ENCODE data around the gene SYNJ2.

SYNJ2 gene

DNA sequence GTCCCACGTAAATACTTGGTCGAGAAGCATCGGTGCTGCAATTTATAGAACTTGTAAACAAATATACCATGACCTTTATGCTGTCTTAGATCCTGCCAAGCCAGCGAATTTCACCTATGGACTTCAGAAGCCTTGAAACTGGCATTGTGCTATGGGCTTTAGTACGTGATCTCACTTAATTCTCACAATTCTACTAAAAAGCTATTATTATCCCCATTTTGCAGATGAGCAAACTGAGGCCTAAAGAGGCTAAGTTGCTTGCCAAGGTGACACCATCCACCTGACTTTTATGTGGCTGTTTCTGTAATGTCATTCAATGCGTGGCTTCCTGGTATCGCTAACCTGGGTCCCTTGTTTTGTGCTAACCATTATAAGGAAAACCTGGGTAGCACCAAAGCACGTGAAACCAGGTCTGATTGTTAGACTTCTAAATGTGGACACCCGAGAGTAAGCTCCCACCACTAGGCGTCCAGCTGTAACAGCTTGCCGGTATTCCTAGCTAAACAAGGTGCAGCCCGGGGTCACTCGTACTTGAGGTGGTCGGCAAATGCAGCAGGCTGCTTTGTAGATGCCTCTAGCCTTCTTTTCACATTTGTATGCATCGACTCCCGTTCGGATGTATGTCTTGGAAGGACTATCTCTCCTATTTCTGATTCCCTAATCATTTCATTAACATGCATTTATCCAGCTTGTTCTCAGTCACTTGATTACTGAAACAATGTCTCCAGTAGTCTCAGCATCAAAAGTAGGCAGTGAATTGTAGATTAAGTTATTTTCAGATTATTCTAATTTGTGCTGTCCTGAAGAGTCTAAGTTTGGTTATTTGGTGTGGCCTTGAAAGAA, 1.1 kb downstream of the SYNJ2 start:
- peak; percentile 46 for DNase-seq

GRCh38 chr6:157983406-157984119, 1.9 kb downstream of the SYNJ2 start:
- no peak for DNase-seq

GRCh38 chr6:157984128-157984527, 2.5 kb downstream of the SYNJ2 start:
- DNase-seq: no peak

- DNase-seq: no peak
These were observed 3.1 kb downstream of the SYNJ2 start for GRCh38 chr6:157984686-157985225.

DNA sequence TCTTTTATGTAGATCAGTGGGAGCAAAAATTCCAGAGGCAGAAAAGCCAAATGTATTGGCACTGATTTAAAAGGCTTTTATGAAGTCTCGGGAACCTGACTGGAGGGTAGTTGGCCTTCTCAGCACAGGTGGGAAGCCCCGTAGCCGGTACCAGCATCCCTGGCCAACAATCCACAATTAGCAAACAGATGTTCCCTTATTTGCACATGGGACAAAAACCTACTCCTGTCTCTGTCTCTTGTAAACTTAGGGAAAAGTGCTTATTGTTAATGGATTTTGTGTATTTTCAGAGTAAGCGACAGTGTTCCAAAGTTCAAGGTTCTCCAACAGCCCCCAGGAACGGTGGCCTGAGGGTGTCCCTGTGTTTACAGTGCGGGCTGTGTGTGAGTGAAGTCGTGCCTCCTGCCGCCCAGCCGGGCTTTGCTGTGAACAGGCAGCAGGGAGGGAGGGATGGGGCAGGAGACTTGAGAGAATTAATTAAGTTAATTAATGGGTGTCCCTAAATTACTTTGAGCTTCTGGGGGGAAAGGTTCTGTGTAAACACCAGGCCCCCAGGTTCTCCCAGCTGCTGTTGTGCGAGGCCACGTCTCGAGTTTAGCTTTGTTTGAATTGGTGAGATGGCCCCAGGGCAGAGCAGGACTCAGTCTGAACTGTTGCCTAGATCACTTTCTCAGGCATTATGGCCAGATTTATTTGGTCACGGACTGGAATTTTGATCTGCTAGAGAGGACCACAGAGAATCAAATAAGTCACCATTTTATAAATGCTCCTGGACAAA, 3.9 kb downstream of the SYNJ2 start:
- DNase-seq: no peak

DNA sequence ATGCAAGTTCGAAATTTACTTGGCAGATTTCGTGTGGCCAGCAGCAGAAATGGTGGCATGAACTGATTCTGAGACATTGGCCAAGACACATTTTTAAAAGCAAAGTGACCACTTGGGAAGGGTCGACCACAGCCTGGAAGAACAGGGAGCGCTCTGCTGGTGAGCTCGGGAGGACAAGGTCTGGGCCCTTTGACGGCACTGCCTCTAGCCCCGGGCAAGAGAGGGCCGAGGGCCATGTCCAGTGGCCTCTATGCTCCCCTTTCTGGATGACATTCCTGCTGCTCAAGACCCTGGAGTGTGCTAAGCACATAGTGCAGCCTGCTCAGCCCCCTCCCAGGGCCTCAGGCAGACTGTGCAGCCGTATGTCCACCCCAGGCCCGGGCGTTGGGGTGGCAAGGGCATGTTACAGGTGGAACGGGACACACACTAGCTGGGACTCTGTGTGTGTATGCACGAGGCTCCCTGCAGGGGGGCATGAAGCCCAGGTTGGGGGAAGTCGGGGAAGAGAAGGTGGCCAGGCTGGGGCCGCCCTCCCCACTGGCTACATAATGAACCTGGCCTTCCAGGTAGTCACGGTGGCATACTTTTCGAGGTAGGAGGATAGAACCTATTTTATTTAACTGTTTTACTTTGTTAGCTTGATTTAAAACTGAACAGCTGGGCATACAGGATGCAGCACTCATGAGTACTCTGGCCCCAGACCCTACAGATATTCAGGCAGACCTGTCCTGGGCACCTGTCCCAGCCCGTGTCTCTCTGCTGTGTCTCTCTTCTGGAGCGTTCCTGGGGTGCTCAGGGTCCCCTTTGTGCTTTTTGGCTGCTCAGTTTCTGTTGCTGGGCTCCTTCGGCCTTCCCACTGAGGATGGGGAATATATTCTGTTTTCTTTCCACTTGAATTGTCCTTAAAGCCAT, 6.4 kb downstream of the SYNJ2 start:
- no peak for DNase-seq

DNA sequence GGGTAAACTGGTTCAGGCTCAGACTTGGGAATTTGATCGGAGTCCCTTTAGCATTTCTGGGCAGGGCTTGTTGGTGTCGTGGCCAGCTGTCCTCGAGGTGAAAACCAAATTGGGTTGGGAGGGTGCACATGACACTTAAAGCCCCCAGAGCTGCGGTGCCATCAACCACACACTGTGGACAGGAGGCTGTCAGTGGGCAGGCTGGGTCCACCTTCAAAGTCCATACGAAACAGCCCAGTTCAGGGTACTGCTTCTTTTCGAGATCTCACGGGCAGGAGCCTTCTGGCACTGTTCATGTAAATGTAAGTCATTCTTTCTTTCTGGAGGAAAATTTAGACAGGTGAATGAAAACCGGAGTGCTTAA, 7.0 kb downstream of the SYNJ2 start:
- no peak for DNase-seq

DNA sequence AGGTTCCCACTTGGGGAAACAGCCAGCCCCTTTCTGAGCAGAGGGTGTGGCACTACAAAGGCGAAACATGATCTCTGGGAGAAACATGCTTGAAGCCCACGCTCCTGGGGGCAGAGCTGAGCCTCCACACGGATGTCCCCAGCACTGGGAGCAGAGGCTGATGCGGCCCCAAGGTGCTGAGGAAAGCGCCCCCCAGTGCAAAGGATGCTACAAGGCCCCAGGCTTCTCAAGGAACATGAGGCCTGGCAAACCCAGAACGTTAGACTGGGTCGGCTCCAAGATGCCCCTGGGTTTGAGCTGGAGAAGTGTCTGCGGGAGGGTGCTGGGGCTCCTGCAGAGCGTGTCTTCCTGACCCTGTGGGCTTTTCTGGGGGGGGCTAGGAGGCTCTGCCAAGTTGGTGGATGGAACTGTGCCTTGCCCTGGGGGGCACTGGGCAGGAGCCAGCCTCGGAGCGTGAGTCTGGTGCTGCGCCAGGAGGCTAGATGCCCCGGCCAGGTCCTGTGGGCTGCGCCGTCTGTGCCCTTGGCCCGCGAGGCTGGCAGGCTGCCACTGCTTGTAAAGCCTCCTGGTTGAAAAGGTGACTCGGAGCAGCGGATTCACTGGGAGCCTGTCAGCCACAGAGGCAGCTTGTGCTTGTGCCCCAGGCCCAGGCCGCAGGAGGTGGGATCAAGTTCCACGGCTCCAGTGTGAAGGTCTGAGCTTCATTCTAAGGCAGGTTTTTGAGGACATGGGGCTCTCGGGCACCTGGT, 8.1 kb downstream of the SYNJ2 start:
- peak; percentile 73 for DNase-seq

DNA sequence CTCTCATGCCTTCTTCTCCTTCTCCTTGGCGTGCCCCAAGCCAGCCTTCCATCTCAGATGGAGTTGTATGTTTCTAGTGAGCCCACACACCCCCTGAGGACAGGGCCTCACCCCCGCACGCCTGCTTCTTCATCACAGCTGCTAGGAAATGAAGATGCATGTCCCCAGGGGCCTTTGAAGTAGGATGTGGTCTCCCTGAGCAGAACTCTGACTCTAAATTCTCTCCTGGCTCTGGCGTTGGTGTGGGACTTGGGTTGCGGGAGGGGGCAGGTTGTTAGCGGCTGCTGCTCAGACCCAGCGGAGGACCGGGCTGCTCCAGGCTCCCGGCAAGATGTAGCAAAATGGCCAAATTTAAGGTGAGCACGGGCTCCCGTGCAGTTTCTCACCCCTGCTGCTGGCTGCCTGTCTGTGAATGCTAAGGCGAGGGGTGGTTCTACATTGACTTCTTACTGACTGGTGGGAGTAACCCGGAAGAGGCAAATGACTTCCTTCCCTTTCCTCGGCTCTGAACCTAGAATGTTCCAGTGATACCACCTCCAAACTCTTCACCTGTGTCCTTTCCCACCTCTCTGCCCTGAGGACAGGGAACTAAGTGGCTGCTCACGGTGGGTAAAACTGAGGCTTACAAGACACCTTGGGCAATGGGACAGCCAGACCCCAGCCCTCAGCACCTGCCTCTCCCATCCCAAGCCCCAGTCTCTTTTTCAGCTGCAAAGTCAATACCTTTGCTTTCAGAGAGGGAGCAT, 8.8 kb downstream of the SYNJ2 start:
- no peak for DNase-seq

DNA sequence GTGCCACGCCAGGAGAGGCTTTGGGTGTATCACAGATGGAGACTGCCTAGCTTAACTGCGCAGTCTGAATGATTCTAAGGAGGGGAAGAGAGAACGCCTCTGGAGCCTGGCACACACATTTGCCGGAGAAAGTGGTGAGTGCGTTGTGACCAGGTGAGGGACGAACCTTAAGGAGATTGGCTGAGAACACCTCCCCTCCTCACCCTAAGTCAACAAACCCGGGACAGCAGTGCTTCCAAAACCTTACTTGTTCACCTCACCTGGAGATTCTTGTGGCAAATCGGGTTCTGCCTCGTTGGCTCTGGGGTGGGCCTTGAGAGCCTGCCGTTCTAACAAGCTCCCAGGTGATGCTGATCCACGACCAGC, 9.4 kb downstream of the SYNJ2 start:
- no peak for DNase-seq

GRCh38 chr6:157993076-157993475, 11.4 kb downstream of the SYNJ2 start:
- DNase-seq: no peak

DNA sequence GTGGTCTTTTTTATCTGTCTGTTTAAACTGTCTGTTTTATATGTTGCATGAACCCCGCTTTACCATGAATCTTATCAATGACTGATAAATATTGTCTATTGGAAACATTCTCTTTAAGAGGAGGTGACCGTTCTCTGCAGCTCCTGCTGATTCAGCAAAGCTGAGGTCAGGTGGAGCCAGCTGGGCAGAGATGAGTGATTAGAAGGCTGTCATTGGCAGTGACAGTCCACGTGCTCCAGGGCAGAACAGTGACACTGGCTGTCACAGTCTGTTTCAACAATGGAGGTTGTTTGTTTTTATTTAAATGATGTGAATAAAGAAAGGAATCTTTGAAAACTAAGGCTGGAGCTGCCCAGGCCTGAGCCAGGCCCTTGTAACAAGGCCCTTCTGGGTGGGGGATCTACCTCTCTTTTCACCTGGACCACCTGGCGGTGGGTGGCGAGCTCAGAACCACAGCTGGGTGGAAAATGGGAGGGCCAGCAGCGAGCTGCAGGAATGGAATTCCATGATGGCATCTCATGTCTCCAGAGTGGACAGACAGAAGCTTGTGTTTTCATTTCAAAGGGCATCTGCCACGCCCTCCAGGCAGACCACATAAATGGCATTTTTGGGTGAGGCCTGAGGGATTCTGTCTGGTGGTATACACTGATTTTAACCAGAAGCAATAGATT, 12.6 kb downstream of the SYNJ2 start:
- no peak for DNase-seq

DNA sequence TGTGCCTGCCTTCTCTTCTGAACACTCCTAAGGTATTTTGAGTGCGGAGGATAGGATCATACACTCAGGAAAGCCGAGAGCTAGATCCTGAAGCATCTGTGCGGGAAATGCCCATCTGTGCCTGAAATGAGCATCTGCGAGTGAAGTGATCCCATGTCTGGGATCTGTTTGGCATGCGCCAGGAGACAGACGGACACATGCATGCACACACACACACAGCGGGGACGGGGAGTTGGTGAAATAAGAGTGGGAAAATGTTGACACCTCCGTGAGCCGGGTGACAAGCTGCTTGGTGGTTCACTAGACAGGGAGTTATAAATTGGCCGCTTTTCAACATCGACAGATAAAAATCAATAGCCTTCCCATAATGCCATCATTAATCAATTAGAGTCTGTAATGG, 13.8 kb downstream of the SYNJ2 start:
- DNase-seq: no peak

GRCh38 chr6:157996201-157996712, 14.6 kb downstream of the SYNJ2 start:
- DNase-seq: no peak

GRCh38 chr6:157996918-157997702, 15.4 kb downstream of the SYNJ2 start:
- DNase-seq: no peak

DNA sequence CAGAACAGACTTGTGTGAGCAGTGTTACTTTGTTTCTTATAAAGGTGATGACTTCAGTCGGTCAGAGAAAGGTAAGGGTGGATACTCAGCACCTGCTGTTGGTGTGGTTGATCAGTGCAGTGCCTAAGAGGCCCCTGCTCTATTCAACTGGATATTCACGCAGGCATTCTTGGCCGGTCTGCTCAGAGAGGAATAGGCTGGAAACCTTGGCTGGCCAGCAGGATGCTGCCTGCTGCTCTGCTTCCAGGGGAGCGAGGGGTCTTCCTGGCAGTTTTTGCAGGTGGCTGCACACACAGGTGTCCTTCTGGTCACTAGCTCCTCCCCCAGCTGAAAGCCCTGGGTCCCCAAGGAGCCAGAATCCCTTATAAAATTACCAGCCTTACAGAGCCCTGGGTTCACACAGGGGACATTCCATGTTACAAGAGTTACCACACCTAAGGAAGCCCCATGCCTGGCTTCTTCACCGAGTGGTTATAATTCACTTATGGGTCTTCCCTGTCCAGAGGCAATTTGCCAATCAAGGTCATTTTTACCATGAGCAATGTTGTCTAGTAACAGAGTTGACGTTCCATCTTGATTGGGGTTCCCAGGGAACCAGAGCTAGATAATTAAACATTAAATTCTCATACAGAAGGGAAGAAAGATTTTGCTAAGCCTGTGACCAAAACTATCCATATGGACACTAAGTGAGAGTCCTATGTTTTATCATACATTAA, 16.4 kb downstream of the SYNJ2 start:
- DNase-seq: no peak

GRCh38 chr6:157998707-157999167, 17.1 kb downstream of the SYNJ2 start:
- DNase-seq: no peak
